ENCODE measurements around the gene CAPS.

Gene CAPS

DNA sequence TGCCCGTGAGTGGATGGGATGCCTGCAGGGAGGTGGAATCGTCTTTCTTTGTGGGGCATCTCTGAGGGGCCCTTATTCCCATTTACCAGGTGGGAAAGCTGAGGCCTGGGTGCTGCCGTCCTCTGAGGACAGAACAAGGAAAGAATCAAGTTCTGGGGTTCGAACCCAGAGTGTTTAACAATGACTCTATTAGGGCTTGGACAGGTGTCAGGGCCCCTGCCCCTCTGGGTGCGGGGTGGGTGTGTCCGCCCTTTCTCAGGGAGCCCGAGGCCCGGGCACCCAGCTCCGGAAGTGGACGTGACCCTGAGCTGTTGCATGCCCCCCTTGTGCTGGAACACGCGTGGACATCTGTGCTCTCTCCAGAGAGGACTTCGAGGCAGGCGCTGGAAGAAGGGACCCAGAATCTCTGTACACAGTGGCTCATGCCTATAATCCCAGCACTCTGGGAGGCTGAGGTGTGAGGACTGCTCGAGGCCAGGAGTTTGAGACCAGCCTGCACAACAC is 21.2 kb upstream of the CAPS start:
- no peak for DNase-seq

- DNase-seq: no peak
Observed at GRCh38 chr19:5893296-5893903, 20.7 kb upstream of the CAPS start.

GRCh38 chr19:5893907-5894703 is 19.9 kb upstream of the CAPS start:
- DNase-seq: no peak

DNA sequence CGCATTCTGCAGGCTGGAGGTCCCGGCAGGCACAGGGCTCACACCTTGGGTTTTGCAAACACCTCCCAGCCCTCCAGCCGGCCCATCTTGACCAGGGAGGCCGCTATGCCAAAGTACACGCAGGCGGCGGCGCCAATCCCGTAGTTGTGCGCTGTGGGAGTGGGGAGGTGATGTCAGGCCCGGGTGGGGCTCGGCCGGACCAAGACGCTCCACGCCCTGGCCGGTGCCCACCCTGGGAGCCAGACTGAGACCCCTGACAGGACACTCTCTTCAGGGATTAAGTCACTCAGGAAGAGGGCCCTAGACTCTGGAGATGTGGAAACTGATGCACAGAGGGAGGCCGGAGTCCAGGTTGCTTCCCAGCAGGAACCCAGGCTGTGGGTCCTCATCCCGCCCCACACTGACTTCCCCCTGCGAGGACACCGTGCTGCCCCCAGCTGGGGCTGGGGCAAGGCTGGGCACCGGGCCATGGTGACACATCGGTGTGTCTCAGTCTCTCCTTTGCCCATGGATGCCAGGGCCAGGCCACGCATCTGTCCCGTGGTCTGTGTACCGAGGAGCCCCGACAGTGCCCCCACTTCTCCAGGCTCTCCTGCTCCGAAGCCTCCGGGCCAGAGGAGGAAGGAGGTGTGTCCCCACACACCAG is 19.2 kb upstream of the CAPS start:
- no peak for DNase-seq

GRCh38 chr19:5895409-5895808 is 18.6 kb upstream of the CAPS start:
- DNase-seq: no peak

DNA sequence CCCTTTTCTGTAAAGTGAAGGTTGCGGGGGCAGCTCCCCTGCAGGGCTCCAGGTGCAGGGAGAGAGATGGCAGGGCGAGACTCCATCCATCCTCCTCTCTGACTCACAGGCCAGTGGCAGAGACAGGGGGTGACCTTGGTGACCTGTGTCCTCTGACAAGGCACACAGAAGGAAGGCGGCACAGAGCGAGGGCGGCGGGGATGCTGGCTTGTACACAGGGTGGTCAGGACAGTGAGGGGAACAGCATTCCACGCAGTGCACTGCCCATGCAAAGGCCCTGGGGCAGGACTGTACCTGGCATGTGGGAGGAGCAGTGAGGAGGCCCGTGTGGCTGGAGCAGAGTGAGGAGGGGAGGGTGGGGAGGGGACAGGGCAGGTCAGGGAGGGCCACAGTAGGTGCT is 18.2 kb upstream of the CAPS start:
- DNase-seq: no peak

GRCh38 chr19:5896365-5897076 is 17.5 kb upstream of the CAPS start:
- no peak for DNase-seq

DNA sequence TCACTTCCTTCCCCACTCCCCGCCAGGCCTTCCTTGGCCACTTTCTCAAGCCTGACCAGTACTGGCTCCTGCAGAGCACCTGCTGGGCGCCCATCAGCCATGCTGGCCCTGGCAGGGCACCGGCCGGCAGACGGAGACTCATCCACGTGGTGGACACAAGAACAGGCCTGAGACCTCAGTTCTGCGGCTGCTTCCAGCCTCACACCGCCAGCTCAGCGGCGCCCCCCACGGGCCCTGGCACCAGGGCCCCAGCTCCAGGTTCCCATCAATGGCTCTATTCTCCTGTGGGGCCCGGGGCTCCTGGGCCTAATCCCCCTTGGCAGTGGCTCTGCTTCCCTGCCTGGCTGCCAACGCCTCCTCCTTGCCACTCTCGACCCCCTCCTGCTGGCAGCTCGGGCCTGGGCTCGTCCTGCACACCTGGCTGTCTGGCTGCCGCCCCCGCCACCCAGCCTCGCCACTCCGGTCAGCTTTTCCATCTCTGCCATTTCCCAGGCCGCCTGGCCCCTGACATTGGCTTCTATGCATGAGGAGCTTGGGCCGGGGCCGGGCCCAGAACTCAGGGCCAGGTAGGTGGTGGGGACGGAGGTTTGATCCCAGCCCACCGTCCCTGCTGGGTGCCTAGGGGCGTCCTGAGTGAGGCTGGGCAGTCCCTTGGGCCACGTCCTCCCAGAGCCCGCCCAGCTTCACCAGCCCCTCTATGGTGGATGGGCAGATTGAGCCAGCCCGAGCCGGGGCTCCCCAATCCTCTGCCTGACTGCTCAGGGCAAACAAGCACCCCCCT is 16.7 kb upstream of the CAPS start:
- no peak for DNase-seq

DNA sequence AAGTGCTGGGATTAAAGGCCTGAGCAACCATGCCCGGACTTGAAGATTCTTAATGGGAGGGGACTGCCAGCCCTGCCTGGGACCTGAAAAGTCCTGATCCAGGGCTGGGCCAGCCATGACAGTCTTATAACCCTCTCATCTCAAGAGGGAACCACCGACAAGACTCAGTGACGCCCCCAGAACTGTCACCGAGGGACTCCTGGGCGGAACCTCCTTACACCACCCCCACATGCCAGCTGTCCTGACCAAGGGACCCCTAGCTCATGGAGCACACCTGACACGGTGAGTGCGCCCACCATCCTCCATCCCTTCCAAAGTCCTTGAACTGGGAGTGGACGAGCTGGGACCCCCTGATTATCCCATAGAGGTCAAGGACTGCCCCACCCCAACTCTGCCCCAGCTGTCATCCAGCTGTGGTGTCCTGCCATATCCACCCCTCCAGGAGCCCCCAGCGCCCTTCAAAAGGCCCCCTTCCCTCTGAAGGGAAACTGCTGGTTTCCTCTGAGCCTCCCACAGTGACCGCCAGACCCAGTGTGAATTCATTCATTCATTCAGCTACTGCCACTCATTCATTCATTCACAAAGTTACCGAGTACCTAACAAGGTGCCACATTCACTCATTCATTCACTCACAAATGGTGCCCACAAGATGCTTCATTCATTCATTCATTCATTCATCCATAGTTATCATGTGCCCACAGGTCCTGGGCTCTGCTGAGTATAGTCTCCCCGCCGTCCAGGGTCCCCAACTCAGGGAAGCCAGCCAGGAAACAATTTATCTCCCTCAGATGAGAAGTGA is 14.1 kb upstream of the CAPS start:
- no peak for DNase-seq

- no peak for DNase-seq
Observed at GRCh38 chr19:5900976-5901375, 13.1 kb upstream of the CAPS start.

DNA sequence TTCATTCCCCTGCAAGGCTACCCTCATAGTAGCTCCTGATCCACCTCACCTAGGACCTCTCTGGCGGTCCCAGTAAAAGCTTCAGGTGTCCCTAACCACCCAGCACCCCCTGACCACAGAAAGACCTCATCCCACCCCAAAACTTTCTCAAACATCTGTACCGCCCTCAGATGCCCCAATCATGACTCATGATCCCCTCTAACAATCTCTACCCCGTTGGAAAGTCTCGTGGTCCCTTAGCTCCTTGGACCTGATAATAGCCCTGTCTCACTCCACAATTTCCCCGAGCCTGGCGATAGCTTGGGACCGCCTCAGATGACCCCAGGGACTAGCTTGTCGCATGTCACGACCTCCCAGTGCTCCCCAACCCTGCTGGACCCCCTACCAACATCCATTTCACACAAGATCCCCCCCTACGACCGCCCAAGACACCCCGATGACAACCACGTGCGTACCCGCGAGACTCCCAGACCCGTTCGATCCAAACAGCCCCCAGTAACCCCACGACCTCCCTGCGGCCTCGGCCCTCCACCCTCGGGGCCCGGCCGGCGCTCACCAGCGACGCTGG is 10.9 kb upstream of the CAPS start:
- no peak for DNase-seq

GRCh38 chr19:5903624-5904351 is 10.3 kb upstream of the CAPS start, which contains the start of gene NDUFA11:
TSS of gene NDUFA11 (minus strand) at chr19:5903790. CDS start at chr19:5903708, 82 bp downstream.
- DNase-seq: peak; percentile 98

- DNase-seq: peak; percentile 100
Observed at GRCh38 chr19:5904352-5905113, 9.5 kb upstream of the CAPS start, which contains the start of gene VMAC. TSS of gene VMAC (plus strand) at chr19:5904872. CDS start at chr19:5904891, 19 bp downstream.

- DNase-seq: no peak
Observed at GRCh38 chr19:5905114-5905778, 8.8 kb upstream of the CAPS start.

- DNase-seq: no peak
Observed at GRCh38 chr19:5907241-5907640, 6.8 kb upstream of the CAPS start.

DNA sequence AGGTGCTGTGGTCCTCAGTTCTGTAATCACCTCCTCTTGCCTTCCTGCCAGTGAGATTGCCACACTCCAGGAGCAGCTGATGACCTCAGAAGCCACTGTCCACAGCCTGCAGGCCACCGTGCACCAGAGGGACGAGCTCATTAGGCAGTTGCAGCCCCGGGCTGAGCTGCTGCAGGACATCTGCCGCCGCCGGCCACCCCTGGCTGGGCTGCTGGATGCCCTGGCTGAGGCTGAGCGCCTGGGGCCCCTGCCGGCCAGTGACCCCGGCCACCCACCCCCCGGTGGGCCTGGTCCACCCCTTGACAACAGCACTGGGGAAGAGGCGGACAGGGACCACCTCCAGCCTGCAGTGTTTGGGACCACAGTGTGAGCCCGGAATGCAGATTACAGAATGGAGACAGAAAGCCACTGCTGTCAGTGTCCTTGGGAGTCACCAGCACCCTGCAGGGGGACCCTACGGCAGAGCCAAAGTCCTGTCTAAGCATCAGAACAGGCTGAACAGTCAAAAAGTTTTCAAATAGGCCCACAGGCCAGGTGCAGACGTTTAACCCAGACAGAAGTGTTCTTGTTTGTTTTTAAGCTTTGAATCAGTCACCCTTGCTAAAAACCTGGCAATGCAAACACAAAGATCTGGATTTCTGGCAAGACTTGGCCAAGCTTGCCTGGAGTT is 5.1 kb upstream of the CAPS start:
- DNase-seq: no peak

DNA sequence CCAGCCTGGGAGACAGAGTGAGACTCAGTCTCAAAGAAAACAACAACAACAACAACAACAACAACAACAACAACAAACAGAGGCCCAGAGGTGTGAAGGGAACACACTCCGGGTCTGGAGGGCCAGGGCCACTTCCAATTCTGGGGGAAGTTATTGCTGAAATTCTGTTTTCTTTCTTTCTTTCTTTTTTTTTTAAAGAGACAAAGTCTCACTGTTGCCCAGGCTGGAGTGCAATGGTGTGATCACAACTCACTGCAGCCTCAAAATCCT is 3.5 kb upstream of the CAPS start:
- no peak for DNase-seq

GRCh38 chr19:5911366-5911765 is 2.7 kb upstream of the CAPS start:
- DNase-seq: no peak

DNA sequence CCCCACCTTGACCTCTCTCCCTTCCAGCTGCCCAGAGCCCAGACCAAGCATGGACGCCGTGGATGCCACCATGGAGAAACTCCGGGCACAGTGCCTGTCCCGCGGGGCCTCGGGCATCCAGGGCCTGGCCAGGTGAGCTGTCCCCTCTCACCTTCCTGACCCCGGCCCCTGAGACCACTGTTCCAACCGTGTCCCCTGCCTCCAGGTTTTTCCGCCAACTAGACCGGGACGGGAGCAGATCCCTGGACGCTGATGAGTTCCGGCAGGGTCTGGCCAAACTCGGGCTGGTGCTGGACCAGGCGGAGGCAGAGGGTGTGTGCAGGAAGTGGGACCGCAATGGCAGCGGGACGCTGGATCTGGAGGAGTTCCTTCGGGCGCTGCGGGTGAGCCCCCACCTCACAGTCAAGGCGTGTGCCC is 312 bp downstream of the CAPS start:
- no peak for DNase-seq

All from stimulated activated CD4-positive, alpha-beta T cell treated with anti-CD3 and anti-CD28 coated beads, Interleukin-4, amount 100 ng/mL, for 1 hour (primary cell).